ENCODE measurements around the gene STK26.
"Not testable (repeated sequence)": the region's sequence is repeated elsewhere in the genome, so short reads cannot be mapped to it uniquely, and the experiment has no call there.

Gene STK26

DNA sequence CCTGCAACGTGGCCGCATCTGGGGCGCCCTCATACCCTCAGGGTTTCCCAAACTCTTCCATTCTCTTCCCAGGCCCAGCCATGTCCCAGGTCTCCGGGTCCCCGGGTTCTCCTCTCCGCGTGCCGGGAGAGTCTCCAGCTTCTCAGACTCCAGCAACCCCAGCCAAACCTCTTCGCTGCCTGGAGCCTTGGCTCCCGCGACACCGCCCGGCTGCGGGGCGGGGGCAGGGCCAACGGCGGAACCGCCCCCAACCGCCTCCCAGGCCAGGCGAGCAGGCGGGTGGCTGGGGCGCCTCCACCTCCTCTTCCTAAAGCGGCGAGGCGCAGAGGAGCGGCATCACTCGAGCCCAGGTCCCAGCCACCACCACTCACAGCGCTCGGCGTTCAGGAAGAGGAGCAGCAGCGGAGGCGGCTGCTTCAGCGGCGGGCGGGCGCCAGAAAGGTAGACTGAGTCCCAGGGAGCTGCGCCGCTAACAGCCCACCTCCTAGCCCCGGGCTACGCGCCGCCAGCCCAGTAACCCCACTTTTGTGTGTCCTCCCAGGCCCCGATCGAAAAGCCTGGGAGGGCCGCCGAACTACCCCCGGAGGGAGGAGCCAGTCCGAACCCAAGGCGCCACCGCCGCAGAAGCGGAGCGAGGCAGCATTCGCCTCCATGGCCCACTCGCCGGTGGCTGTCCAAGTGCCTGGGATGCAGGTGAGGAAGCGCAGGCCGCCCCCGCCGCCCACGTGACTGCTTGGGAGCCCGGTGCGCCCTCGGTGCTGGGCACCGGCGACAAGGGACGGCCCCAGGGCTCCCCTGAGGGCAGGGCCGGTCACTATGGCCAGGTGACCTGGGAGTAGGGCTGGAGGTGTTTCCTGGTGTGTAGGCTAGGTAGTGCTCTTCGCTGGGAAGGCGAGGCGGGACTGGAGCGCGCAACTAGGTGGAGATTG, at the start of gene STK26:
STK26 (plus strand) TSS at position 336 of the 929 bp plus-strand sequence; CDS start at position 652, 316 bp downstream.
- peak; percentile 69 for DNase-seq

- no peak for DNase-seq
Observed at GRCh38 chrX:131975851-131976250, 47.3 kb upstream of the STK26 start.

DNA sequence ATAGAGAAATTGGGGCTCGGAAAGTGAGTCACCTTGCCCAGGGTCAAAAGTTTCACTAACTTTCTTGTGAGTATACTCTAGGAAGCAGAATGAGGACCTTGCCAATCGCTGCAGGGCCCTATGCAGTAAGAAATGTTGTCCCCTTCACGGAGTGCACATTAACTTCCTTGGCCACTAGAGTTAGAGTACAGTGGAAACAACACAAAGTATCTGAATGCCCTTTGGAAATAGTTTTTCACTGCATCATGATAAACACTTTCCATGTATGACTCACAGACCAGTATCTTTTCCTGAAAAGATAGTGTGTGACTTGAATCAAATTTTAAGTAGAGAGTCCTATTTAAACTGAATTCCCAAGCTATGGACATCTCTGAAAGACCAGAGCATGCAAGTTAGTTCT, 45.5 kb upstream of the STK26 start:
- no peak for DNase-seq

- no peak for DNase-seq
Observed at GRCh38 chrX:131979116-131979515, 44.0 kb upstream of the STK26 start.

DNA sequence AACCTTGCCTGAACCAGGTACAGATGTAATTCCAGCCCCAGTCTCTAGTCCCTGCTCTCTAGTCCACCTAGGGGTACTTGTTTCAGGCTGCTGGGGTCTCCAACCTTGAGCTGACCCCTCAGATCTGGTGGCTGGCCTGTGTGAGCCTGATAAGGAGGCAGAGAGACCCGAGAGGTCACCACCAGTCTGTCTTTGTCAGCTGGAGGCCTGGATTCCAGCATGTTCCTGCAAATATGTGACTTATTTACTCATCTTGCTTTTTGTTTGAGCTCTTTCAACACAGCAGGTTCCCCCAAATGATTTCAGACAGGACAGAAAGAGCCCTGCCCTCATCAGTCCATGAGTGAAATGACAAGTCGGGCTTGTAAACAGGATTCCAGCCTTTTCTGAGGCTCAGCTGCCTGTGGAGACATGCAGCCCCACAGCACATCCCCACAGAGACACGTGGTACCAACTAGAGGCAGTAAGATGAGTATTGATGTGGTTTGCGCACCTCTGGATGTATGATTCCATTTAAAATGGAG, 37.5 kb upstream of the STK26 start:
- peak; percentile 10 for DNase-seq

GRCh38 chrX:131987252-131987651, 35.9 kb upstream of the STK26 start:
- DNase-seq = peak; percentile 76

DNA sequence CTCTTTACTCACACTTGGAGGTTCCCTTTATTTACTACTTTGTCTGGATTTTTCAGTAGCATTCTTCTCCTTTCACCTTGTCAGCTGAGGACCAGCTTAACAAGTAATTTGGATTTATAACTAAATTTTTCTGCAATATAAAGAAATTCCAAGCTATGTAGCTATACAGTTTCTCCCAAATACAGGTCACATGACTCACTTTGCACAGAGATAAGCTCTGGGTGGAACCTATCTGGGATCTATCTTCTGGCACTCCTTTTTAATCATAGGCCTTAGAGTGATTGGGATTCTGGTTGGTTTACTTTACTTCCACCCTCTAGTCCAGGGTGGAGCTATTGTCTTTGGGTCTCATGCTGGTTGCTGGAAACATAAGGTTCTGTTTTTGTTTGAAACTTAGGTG, 34.9 kb upstream of the STK26 start:
- no peak for DNase-seq

DNA sequence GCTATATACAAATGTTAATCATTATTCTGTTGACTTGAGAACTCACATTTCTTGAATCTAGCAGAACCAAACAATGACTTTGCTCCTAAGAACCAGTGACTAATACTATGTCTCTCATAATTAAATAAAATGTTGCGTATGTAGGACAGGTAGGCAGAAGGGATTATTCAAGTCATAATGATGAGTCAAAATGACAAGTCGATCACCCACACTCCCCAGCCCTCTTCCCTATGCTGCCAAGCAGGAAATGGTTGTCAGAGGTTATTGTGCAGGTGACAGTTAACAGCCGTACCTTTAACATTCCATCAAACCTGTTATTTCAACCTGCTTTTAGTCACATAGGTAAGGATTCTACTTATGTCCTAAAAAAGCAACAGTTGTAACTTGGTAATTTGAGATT, 22.0 kb upstream of the STK26 start:
- peak; percentile 52 for DNase-seq

- DNase-seq = no peak
Observed at GRCh38 chrX:132004728-132005127, 18.4 kb upstream of the STK26 start.

DNA sequence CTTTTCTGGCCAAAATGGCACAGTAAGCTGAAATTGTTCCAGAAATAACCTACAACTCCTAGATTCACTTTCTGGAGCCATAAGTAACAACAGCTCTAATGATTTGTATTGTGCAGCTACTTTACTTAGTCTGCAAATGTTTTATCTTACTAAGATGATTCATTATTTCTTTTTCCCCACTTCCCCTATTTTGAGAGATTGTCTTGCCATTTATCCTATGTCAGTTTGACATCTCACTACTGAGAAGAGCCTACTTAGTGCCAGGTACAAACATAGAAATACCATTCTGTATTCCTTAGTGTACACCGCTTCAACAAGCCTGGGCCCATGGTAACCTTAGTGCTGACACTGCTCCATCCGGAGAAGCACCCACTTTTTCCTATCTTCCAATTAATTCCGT, 13.8 kb upstream of the STK26 start:
- no peak for DNase-seq

- DNase-seq = not testable (repeated sequence)
Observed at GRCh38 chrX:132010213-132010612, 12.9 kb upstream of the STK26 start.

DNA sequence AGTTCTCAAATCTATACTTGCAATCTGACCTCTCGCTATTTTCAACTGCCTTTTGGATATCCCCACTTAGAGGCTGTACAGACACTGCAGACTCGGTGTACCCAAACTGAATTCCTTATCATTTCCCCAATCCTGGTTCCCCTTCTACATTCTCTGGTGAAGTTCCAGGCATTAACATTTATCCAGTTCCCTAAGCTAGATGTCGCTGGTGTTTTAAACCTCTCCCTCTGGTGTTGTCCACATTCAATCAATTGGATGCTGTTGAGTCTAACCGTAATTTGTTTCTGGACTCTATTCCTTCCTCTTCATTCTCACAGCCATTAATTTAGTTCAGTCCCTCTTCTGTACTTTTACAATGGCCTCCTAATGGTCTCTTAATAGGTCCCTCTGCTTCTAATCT, 7.2 kb upstream of the STK26 start:
- DNase-seq = no peak

DNA sequence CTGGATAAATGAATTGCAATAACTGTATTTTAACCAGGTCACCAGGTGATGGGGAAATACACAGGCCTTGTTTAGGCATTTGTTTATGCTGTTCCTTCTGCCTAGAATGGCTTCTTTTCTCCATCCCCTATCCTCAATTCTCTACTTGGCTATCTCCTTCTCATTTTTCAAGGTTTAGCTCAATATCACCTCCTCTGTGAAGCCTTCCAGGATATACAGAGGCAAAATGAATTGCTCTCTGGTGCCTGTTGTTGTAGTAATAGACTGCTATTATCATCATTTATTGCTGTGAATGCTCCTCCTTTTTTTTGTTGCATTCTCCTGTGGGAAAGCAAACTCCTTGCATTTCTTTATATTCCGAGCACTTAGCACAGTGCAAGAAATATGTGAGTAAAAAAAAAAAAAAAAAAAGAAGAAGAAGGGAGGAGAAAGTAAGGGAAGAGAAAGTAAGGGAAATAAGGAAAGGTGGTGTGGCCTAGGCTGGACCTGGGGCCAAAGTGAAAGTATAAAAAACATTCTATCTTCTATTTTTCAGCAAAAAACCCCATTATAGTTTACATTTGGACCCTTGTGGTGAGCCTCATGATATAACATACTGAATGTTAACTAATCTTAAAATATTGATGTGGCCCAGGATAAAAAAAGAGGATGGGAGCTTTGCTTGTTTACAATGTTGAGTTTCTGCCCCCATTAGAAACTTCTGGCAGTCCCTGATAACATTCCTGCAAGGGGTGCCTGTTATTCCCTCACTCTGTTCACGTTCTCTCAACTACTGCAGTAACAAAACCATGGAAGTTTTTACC, 6.3 kb upstream of the STK26 start:
- no peak for DNase-seq

- no peak for DNase-seq
Observed at GRCh38 chrX:132017431-132018185, 5.5 kb upstream of the STK26 start.

DNA sequence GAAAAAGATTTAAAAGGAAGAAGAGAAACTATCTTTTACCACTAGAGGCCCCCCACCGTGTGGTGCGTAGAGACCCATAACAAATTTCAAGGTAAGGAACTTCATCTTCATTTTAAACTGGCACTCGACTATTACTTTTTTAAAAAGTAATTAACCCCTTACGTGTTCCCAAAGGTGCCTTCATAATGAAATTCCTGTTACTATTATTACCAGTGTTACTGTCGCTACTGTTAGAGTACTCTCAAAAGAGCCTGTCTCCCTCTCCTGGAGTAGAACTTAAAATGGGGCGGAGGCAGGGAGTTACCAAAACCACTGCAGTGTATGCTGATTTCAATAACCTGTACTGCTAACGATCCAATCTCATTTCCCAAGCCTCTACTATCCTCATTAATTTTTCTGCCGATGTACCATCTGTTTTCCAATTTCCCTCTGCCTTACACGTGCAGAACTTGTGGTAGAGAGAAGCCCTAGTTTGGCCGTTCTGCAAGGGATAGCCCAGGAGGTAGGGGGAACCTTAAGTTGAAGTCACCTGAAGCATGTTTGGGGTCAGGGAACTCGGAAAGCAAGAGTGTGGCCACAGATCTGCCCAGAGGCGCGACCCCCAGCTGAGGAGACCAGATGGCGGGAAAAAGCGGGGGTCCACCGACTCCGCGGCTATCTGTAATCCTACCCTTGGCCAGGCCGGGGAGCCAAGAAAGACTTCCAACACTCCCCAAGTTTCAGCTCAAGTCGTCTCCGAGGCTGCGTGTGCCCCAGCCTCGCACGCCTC, 720 bp upstream of the STK26 start:
- DNase-seq = peak; percentile 41

GRCh38 chrX:132023896-132024386, 839 bp downstream of the STK26 start:
- peak; percentile 45 for DNase-seq

DNA sequence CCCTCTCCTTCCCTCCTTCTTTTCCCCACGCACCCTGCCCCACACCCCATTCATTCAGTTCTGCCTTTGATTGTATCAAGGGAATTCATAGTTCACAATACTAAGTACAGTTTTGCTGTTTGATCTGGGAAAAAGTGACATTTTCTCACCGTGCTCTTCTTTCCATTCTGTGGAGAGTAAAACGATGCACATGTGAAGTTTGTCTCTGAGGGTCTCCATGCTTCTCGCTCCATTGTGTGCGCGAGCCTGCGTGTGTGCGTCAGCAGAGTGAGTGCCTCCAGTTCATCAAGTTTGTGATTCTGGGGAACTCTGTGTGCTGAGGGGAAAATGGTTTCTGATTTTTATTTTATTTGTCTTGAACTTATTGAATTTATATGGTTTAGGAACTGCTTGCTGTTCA, 1.9 kb downstream of the STK26 start:
- no peak for DNase-seq

- DNase-seq = no peak
Observed at GRCh38 chrX:132030264-132030663, 7.2 kb downstream of the STK26 start.

DNA sequence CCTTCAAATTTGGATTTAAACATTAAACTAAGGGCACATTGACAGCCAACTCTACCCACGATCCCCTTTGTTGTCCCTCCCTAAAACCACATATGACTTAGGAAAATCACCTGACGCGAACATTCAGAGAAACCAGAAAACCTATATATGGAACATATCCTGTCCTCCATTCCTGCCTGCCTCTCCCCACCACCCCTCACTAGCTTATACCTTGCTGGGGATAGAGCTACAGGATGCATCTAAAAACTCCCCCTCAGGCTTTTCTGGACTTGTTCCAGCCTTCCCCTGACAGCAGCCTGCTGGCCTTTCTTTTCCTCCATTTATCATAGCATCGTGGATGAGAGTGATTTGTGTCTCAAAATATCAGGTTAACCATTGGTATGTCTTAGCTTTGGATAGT, 8.8 kb downstream of the STK26 start:
- DNase-seq = no peak

DNA sequence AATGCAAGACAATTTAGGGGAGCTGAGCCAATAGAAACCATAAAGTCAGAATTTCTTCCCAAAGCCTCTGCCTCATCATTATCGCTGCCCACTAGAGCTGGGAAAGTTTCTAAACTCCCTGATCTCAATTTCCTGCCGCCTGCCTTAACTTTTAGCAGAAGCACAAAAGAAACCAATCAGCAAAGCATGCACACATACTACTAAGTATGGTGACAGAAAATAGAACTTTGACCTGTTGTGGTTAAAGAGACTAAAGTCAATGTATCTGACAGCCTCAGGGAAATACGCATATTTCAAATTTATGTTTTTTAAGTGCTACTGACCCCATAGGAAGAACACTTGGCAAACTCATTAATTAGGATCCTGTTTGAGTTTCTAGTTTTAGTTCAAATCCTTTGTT, 10.1 kb downstream of the STK26 start:
- DNase-seq = no peak

- DNase-seq = no peak
Observed at GRCh38 chrX:132034648-132035047, 11.5 kb downstream of the STK26 start.

- DNase-seq = no peak
Observed at GRCh38 chrX:132037479-132037993, 14.4 kb downstream of the STK26 start.
